Adrenal gland (tissue), 5 donors: ENCODE results near the gene DYNC1I1.

Source experiments
- POLR2A ChIP-seq, 2 donors: fragments of 450-650 bp; IDR thresholded peaks; one replicate each; pipeline ENCODE4 v1.6.1; 2017; ENCODE audit warnings: antibody characterized with exemption in 2 of 2, mild to moderate bottlenecking in 2 of 2, moderate library complexity in 1 of 2
- TF ChIP-seq, protein P1 (sequence below), 6 experiments: fragments of 450-650 bp in 4 of 6; fragments of 200-600 bp in 2 of 6; sonication (generic) in 1 of 6; IDR thresholded peaks; 1 replicate in 5 of 6; 2 replicates in 1 of 6; pipeline versions ENCODE4 v1.5.1 to v1.8.0; 2016 to 2021; ENCODE audit warnings: antibody characterized with exemption in 6 of 6, mild to moderate bottlenecking in 2 of 6, moderate library complexity in 1 of 6
- donor health status: DM: no; HTN: no; CAD: no.

DNA sequence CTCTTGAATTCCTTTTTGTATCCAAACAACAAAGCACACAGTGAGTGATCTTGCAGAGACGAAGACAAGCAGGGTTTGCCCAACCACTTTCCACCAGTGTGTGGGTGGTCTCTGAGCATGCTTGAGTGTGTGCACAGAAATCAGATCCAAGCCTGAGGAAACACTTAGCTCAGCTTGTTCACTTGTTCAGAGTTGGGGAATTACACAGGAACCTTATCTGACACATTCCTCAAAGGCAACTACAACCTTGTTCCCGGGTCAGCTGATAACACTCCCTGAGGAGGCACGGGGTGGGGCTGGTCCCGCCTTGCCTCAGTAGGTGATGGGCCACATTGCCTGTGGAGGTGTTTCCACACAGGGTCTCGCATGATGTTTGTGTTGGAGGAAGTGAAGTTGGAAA, 216.9 kb downstream of the DYNC1I1 start:
- TF ChIP-seq, protein P1, sequence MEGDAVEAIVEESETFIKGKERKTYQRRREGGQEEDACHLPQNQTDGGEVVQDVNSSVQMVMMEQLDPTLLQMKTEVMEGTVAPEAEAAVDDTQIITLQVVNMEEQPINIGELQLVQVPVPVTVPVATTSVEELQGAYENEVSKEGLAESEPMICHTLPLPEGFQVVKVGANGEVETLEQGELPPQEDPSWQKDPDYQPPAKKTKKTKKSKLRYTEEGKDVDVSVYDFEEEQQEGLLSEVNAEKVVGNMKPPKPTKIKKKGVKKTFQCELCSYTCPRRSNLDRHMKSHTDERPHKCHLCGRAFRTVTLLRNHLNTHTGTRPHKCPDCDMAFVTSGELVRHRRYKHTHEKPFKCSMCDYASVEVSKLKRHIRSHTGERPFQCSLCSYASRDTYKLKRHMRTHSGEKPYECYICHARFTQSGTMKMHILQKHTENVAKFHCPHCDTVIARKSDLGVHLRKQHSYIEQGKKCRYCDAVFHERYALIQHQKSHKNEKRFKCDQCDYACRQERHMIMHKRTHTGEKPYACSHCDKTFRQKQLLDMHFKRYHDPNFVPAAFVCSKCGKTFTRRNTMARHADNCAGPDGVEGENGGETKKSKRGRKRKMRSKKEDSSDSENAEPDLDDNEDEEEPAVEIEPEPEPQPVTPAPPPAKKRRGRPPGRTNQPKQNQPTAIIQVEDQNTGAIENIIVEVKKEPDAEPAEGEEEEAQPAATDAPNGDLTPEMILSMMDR (IDR thresholded peaks at IDR 0.05) = no peak
- TF ChIP-seq POLR2A (IDR thresholded peaks at IDR 0.05) = no peak
